OCI-LY1 (cell line): ENCODE results near the gene ZNF626.

Experiments
- H2AFZ ChIP-seq: fragments of 200-600 bp; sonication (generic), shearing (Covaris generic); 2 replicates; pipeline ENCODE4 v1.6.0; 2014; ENCODE audit warnings: antibody characterized with exemption, mild to moderate bottlenecking, low read length
- H3F3A ChIP-seq: fragments of 200-600 bp; sonication (generic), shearing (Covaris generic); 2 replicates; pipeline ENCODE4 v1.6.0; 2014; ENCODE audit warnings: mild to moderate bottlenecking, antibody characterized with exemption, low read length, moderate library complexity; ENCODE audit not compliant: insufficient read depth
- H3K27ac ChIP-seq: fragments of 200-600 bp; sonication (generic); 2 replicates; pipeline ENCODE4 v1.5.1; 2014; ENCODE audit warnings: low read length, mixed run types, mild to moderate bottlenecking, low read depth; ENCODE audit not compliant: poor library complexity, severe bottlenecking
- H3K27me3 ChIP-seq: fragments of 200-600 bp; sonication (generic); 2 replicates; pipeline ENCODE4 v1.6.0; 2014; ENCODE audit warnings: antibody characterized with exemption, mild to moderate bottlenecking, low read length, moderate library complexity; ENCODE audit not compliant: insufficient read depth
- H3K36me3 ChIP-seq: fragments of 200-600 bp; sonication (generic); 2 replicates; pipeline ENCODE4 v1.6.1; 2014; ENCODE audit warnings: mild to moderate bottlenecking, antibody characterized with exemption, low read length, moderate library complexity, mixed read lengths; ENCODE audit not compliant: insufficient read depth
- H3K4me1 ChIP-seq: fragments of 200-600 bp; sonication (generic); 2 replicates; pipeline ENCODE4 v1.5.1; 2014; ENCODE audit warnings: mild to moderate bottlenecking, low read length, moderate library complexity; ENCODE audit not compliant: insufficient read depth, severe bottlenecking
- H3K4me2 ChIP-seq: fragments of 200-600 bp; sonication (generic), shearing (Covaris generic); 2 replicates; pipeline ENCODE4 v1.6.1; 2014; ENCODE audit warnings: low read length
- H3K4me3 ChIP-seq: fragments of 200-600 bp; sonication (generic); 2 replicates; pipeline ENCODE4 v1.5.1; 2014; ENCODE audit warnings: low read length, low read depth, mild to moderate bottlenecking, mixed read lengths; ENCODE audit not compliant: poor library complexity, severe bottlenecking
- H3K79me2 ChIP-seq: fragments of 200-600 bp; shearing (Covaris generic); 2 replicates; pipeline ENCODE4 v1.6.1; 2016; ENCODE audit warnings: mixed run types, low read length, mixed read lengths; ENCODE audit not compliant: insufficient read depth
- H3K9ac ChIP-seq: fragments of 200-600 bp; sonication (generic), shearing (Covaris generic); 2 replicates; pipeline ENCODE4 v1.6.1; 2014; ENCODE audit warnings: mild to moderate bottlenecking, low read length, mixed read lengths
- H3K9me2 ChIP-seq: fragments of 200-600 bp; sonication (generic), shearing (Covaris generic); 2 replicates; pipeline ENCODE4 v1.6.1; 2014; ENCODE audit warnings: low read depth, mild to moderate bottlenecking, low read length, mixed read lengths
- H3K9me3 ChIP-seq: fragments of 200-600 bp; shearing (Covaris generic); 2 replicates; pipeline ENCODE4 v1.6.1; 2014; ENCODE audit warnings: low read length, mixed read lengths
- H4K20me1 ChIP-seq: fragments of 200-600 bp; sonication (generic), shearing (Covaris generic); 2 replicates; pipeline ENCODE4 v1.6.0; 2016; ENCODE audit warnings: mild to moderate bottlenecking, low read length; ENCODE audit not compliant: insufficient read depth
- EZH2 ChIP-seq: fragments of 200-600 bp; sonication (generic), shearing (Covaris generic); IDR thresholded peaks from 2 replicates; pipeline ENCODE4 v1.8.0; 2017; ENCODE audit warnings: borderline replicate concordance, mixed run types, mild to moderate bottlenecking, antibody characterized with exemption, low read length, moderate library complexity, mixed read lengths
- TF ChIP-seq, protein P1 (sequence below): fragments of 200-600 bp; sonication (generic), shearing (Covaris generic); IDR thresholded peaks from 2 replicates; pipeline ENCODE4 v1.5.1; 2017; ENCODE audit warnings: mild to moderate bottlenecking, antibody characterized with exemption, low read length, moderate library complexity, mixed read lengths

The ZNF626 gene

DNA sequence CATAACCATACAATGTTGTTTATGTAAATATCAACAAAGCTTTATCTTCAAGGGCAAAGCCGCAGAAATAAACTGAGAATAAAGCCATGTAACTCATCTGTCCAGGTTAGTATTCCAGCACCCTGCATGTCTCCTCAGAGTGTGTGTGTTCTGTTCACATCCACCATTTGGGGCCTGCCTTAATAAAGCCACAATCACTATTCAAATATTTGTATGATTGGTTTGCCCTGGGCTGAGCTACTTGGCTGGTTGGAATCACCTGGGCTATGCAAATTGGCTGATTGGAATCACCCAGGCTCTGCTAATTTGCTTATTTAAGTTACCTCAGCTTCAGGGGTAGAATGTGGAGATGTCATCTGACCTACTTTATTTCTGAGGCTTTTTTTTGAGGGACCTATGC, 53.4 kb downstream of the ZNF626 start:
- Histone ChIP-seq H3K79me2 (no peaks in the 10 kb centered on the region), H4K20me1 (no peaks in the 10 kb centered on the region), H3K27ac (no peak overlapping the region), H3K4me1 (no peaks in the 10 kb centered on the region), H3K9me3 (no peaks in the 10 kb centered on the region), H2AFZ (no peak overlapping the region), H3K9ac (no peak overlapping the region), H3K4me2 (no peak overlapping the region), H3F3A (no peaks in the 10 kb centered on the region), H3K9me2 (no peaks in the 10 kb centered on the region), H3K4me3 (no peak overlapping the region), H3K36me3 (no peaks in the 10 kb centered on the region), H3K27me3 (no peaks in the 10 kb centered on the region)
- TF ChIP-seq, protein P1, sequence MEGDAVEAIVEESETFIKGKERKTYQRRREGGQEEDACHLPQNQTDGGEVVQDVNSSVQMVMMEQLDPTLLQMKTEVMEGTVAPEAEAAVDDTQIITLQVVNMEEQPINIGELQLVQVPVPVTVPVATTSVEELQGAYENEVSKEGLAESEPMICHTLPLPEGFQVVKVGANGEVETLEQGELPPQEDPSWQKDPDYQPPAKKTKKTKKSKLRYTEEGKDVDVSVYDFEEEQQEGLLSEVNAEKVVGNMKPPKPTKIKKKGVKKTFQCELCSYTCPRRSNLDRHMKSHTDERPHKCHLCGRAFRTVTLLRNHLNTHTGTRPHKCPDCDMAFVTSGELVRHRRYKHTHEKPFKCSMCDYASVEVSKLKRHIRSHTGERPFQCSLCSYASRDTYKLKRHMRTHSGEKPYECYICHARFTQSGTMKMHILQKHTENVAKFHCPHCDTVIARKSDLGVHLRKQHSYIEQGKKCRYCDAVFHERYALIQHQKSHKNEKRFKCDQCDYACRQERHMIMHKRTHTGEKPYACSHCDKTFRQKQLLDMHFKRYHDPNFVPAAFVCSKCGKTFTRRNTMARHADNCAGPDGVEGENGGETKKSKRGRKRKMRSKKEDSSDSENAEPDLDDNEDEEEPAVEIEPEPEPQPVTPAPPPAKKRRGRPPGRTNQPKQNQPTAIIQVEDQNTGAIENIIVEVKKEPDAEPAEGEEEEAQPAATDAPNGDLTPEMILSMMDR, result no peak
- TF ChIP-seq EZH2, result no peak
